ENCODE data around the gene ZC3H7A.

Gene ZC3H7A

DNA sequence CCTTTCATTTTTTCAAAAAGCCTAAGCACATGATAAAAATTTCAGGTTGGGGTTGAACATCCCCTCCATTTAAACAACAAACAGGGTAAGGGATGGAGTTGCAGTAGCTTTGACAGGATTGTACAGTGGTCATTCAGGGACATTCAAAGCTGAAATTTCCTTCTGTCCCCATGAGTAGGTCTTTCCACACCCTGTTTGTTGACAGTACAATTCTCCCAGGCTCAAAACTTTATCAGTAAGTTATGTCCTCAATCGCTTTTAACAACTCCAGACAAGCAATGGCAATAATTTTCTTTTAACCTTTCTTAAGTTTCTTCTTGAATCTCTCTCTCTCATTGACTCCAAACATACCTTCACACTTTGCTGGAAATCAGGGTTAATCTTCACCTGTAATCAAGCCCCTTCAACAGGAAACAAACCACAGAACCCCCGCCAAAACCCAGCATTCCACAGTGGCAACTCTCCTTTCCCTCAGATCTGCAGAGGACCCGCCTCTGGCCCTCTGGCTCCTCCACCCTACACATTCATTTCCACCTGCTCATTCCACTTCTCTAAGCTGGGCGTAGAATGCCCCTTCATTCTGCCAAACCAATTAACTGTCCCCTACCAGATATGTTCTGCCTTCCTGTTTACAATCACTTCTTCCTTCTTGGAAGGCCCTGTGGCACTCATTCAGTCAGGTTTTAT lies 75.1 kb downstream of the ZC3H7A start:
- Histone ChIP-seq H3K9me3 (ENCODE audit: control extremely low read depth in 1 of 5, control insufficient read depth in 4 of 5, insufficient read depth in 2 of 5, low read depth in 1 of 5, low read length in 4 of 5) (no peaks in the 10 kb centered on the region), H3K27me3 (replicated peaks in 2 of 5; ENCODE audit: control insufficient read depth in 4 of 5, insufficient read depth in 5 of 5, low read length in 4 of 5) (no peaks in the 10 kb centered on the region), H3K36me3 (ENCODE audit: control insufficient read depth in 4 of 4, insufficient read depth in 4 of 4, low read length in 3 of 4) (peaks cover 15 to 50% (median 38%) of the 10 kb centered on the region in 4 experiments), H3K4me1 (ENCODE audit: control extremely low read depth in 1 of 4, control insufficient read depth in 4 of 4, insufficient read depth in 4 of 4, low read length in 3 of 4) (peaks cover 0 to 11% (median 4%) of the 10 kb centered on the region in 4 experiments), H3K4me3 (ENCODE audit: control insufficient read depth in 1 of 7, extremely low read depth in 1 of 7, insufficient read depth in 4 of 7, low read depth in 2 of 7, low read length in 6 of 7) (no peak overlapping the region), H3K27ac (ENCODE audit: insufficient read depth in 1 of 2, low read depth in 1 of 2, low read length in 2 of 2, poor library complexity in 1 of 2, severe bottlenecking in 2 of 2) (no peak overlapping the region)
- no peak for DNase-seq
- CTCF ChIA-PET, result interaction anchor here (1.0 to 1.9 kb wide), 4 partner anchors 10 to 22 kb away, joined by 3 to 5 read pairs (median 4); no protein-coding TSS in a partner anchor
- WGBS (ENCODE audit: insufficient coverage), result 77% methylated on average over 4 of the region's 4 CpGs
- POLR2A ChIA-PET, result no interaction called here

DNA sequence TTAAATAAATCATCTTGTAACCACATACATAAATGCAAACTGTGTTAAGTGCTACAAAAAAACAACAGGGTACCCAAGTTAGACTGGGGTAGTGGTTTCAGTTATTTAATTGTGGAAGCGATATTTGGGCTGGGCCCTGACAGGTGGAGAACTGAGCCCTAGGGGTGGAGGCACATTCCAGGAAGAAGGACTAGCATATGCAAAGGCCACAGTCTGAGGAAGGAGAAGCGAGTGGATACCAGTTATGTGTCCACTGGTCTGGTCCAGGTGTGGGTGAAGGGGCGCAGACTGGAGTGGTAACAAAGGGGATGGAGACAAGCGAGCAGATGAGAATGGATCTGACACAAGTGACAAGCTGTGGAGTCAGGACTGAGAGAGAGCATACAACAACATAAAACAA lies 77.3 kb downstream of the ZC3H7A start:
- Histone ChIP-seq H3K36me3 (ENCODE audit: control insufficient read depth in 4 of 4, insufficient read depth in 4 of 4, low read length in 3 of 4) (peaks cover 18 to 49% (median 37%) of the 10 kb centered on the region in 4 experiments), H3K27me3 (replicated peaks in 2 of 5; ENCODE audit: control insufficient read depth in 4 of 5, insufficient read depth in 5 of 5, low read length in 4 of 5) (no peaks in the 10 kb centered on the region), H3K4me3 (ENCODE audit: control insufficient read depth in 1 of 7, extremely low read depth in 1 of 7, insufficient read depth in 4 of 7, low read depth in 2 of 7, low read length in 6 of 7) (no peak overlapping the region), H3K4me1 (ENCODE audit: control extremely low read depth in 1 of 4, control insufficient read depth in 4 of 4, insufficient read depth in 4 of 4, low read length in 3 of 4) (peaks cover 0 to 11% (median 4%) of the 10 kb centered on the region in 4 experiments), H3K9me3 (ENCODE audit: control extremely low read depth in 1 of 5, control insufficient read depth in 4 of 5, insufficient read depth in 2 of 5, low read depth in 1 of 5, low read length in 4 of 5) (no peaks in the 10 kb centered on the region), H3K27ac (ENCODE audit: insufficient read depth in 1 of 2, low read depth in 1 of 2, low read length in 2 of 2, poor library complexity in 1 of 2, severe bottlenecking in 2 of 2) (no peak overlapping the region)
- 100% methylated on average over 1 of the region's 4 CpGs for WGBS (ENCODE audit: insufficient coverage)
- DNase-seq, result no peak
- CTCF ChIA-PET, result interaction anchor here (0.8 to 1.1 kb wide), 3 partner anchors 12 to 348 kb away, joined by 3 read pairs; no protein-coding TSS in a partner anchor
- POLR2A ChIA-PET, result interaction anchor here (0.6 kb wide), 1 partner anchor 63 kb away, joined by 3 read pairs; no protein-coding TSS in a partner anchor

DNA sequence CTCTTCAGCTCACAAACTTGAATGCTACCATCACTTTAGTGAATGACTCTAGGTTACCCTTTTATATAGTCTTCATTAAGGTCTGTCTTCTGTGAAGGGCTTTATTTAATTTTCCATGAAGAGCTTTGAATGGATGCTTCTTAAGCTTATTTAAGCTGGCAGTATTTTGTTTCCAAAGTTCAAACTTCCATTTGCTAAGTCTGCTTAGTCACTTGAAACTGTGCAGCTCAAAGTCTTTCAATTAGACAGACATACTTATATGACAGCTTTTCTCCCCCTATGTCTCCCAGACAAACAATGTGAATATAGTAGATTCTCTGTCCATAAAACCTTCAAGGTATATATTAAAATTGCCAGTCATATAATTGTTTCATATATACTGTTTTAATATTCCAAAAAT lies 77.9 kb downstream of the ZC3H7A start:
- Histone ChIP-seq H3K9me3 (ENCODE audit: control extremely low read depth in 1 of 5, control insufficient read depth in 4 of 5, insufficient read depth in 2 of 5, low read depth in 1 of 5, low read length in 4 of 5) (no peaks in the 10 kb centered on the region), H3K36me3 (ENCODE audit: control insufficient read depth in 4 of 4, insufficient read depth in 4 of 4, low read length in 3 of 4) (peaks cover 18 to 47% (median 36%) of the 10 kb centered on the region in 4 experiments), H3K4me3 (ENCODE audit: control insufficient read depth in 1 of 7, extremely low read depth in 1 of 7, insufficient read depth in 4 of 7, low read depth in 2 of 7, low read length in 6 of 7) (no peak overlapping the region), H3K27ac (ENCODE audit: insufficient read depth in 1 of 2, low read depth in 1 of 2, low read length in 2 of 2, poor library complexity in 1 of 2, severe bottlenecking in 2 of 2) (no peak overlapping the region), H3K27me3 (replicated peaks in 2 of 5; ENCODE audit: control insufficient read depth in 4 of 5, insufficient read depth in 5 of 5, low read length in 4 of 5) (no peaks in the 10 kb centered on the region), H3K4me1 (ENCODE audit: control extremely low read depth in 1 of 4, control insufficient read depth in 4 of 4, insufficient read depth in 4 of 4, low read length in 3 of 4) (peaks cover 0 to 11% (median 4%) of the 10 kb centered on the region in 4 experiments)
- DNase-seq, result no peak
- ChIA-PET CTCF (interaction anchor here (0.7 to 0.9 kb wide), 3 partner anchors 12 to 348 kb away, joined by 3 read pairs; no protein-coding TSS in a partner anchor), POLR2A (interaction anchor here (1.4 kb wide), 1 partner anchor 14 kb away, joined by 3 read pairs; no protein-coding TSS in a partner anchor)

- CTCF ChIA-PET, result interaction anchor here (1.0 to 3.3 kb wide), 7 partner anchors 14 to 764 kb away, joined by 3 to 14 read pairs (median 3); no protein-coding TSS in a partner anchor
- WGBS (ENCODE audit: insufficient coverage), result 73% methylated on average over 3 of the region's 5 CpGs
- Histone ChIP-seq H3K36me3 (ENCODE audit: control insufficient read depth in 4 of 4, insufficient read depth in 4 of 4, low read length in 3 of 4) (peaks cover 18 to 53% (median 37%) of the 10 kb centered on the region in 4 experiments), H3K27ac (ENCODE audit: insufficient read depth in 1 of 2, low read depth in 1 of 2, low read length in 2 of 2, poor library complexity in 1 of 2, severe bottlenecking in 2 of 2) (no peak overlapping the region), H3K9me3 (ENCODE audit: control extremely low read depth in 1 of 5, control insufficient read depth in 4 of 5, insufficient read depth in 2 of 5, low read depth in 1 of 5, low read length in 4 of 5) (no peaks in the 10 kb centered on the region), H3K27me3 (replicated peaks in 2 of 5; ENCODE audit: control insufficient read depth in 4 of 5, insufficient read depth in 5 of 5, low read length in 4 of 5) (no peaks in the 10 kb centered on the region), H3K4me3 (ENCODE audit: control insufficient read depth in 1 of 7, extremely low read depth in 1 of 7, insufficient read depth in 4 of 7, low read depth in 2 of 7, low read length in 6 of 7) (no peak overlapping the region), H3K4me1 (ENCODE audit: control extremely low read depth in 1 of 4, control insufficient read depth in 4 of 4, insufficient read depth in 4 of 4, low read length in 3 of 4) (peaks cover 0 to 11% (median 4%) of the 10 kb centered on the region in 4 experiments)
- DNase-seq, result no peak
- POLR2A ChIA-PET, result interaction anchor here (1.1 kb wide), 1 partner anchor 25 kb away, joined by 3 read pairs; the partner anchor contains the start of gene TXNDC11
Measured at GRCh38 chr16:11717811-11718210, 79.2 kb downstream of the ZC3H7A start.

GRCh38 chr16:11716336-11716735 lies 80.7 kb downstream of the ZC3H7A start:
- no peak for DNase-seq
- Histone ChIP-seq H3K4me3 (ENCODE audit: control insufficient read depth in 1 of 7, extremely low read depth in 1 of 7, insufficient read depth in 4 of 7, low read depth in 2 of 7, low read length in 6 of 7) (no peak overlapping the region), H3K9me3 (ENCODE audit: control extremely low read depth in 1 of 5, control insufficient read depth in 4 of 5, insufficient read depth in 2 of 5, low read depth in 1 of 5, low read length in 4 of 5) (no peaks in the 10 kb centered on the region), H3K36me3 (ENCODE audit: control insufficient read depth in 4 of 4, insufficient read depth in 4 of 4, low read length in 3 of 4) (peaks cover 15 to 53% (median 31%) of the 10 kb centered on the region in 4 experiments), H3K4me1 (ENCODE audit: control extremely low read depth in 1 of 4, control insufficient read depth in 4 of 4, insufficient read depth in 4 of 4, low read length in 3 of 4) (peaks cover 0 to 5% (median 0%) of the 10 kb centered on the region in 4 experiments), H3K27ac (ENCODE audit: insufficient read depth in 1 of 2, low read depth in 1 of 2, low read length in 2 of 2, poor library complexity in 1 of 2, severe bottlenecking in 2 of 2) (no peak overlapping the region), H3K27me3 (replicated peaks in 2 of 5; ENCODE audit: control insufficient read depth in 4 of 5, insufficient read depth in 5 of 5, low read length in 4 of 5) (no peaks in the 10 kb centered on the region)
- ChIA-PET CTCF (interaction anchor here (1.9 to 3.3 kb wide), 3 partner anchors 9 to 309 kb away, joined by 7 to 17 read pairs (median 14); no protein-coding TSS in a partner anchor), POLR2A (no interaction called here)

DNA sequence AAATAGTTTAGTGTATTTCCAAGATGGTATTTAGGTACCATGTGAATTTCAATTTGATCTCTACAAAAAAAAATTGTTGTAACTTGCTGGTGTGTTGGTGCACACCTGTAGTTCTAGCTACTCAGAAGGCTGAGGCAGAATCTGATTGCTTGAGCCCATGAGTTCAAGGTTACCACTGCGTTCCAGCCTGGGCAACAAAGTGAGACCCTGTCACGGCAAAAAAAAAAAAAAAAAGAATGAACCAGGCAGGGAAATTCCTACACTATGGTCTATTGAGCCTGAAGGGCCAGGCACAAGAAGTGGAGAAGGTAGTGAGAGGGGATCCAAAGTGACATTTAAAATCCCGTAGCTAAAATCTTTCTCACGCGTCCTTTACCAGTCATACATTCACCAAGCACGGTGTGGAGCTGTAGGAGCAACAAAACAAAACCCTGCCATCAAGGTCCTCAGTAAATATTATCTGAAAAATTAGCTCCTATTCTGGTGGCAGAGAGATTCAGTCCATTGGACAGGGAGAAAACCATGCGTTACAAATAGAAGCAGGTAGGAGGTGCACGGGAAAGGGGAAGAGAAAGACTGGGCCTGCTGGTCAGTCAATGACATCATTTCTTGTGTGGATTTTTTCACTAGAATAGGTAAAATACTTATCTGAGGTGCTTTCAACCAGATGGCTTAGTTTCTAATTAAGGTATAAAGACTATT lies 81.7 kb downstream of the ZC3H7A start:
- ChIA-PET CTCF (interaction anchor here (0.6 to 3.3 kb wide), 16 partner anchors 10 to 752 kb away, joined by 3 to 18 read pairs (median 6); no protein-coding TSS in a partner anchor), POLR2A (no interaction called here)
- DNase-seq, result no peak
- H3K4me3 ChIP-seq (ENCODE audit: control insufficient read depth in 1 of 7, extremely low read depth in 1 of 7, insufficient read depth in 4 of 7, low read depth in 2 of 7, low read length in 6 of 7), result no peak overlapping the region
- H3K9me3 ChIP-seq (ENCODE audit: control extremely low read depth in 1 of 5, control insufficient read depth in 4 of 5, insufficient read depth in 2 of 5, low read depth in 1 of 5, low read length in 4 of 5), result no peaks in the 10 kb centered on the region
- WGBS (ENCODE audit: insufficient coverage), result 97% methylated on average over 5 of the region's 8 CpGs
- no peaks in the 10 kb centered on the region for H3K27me3 ChIP-seq (replicated peaks in 2 of 5; ENCODE audit: control insufficient read depth in 4 of 5, insufficient read depth in 5 of 5, low read length in 4 of 5)
- peaks cover 13 to 50% (median 29%) of the 10 kb centered on the region in 4 experiments for H3K36me3 ChIP-seq (ENCODE audit: control insufficient read depth in 4 of 4, insufficient read depth in 4 of 4, low read length in 3 of 4)
- peaks cover 0 to 5% (median 0%) of the 10 kb centered on the region in 4 experiments for H3K4me1 ChIP-seq (ENCODE audit: control extremely low read depth in 1 of 4, control insufficient read depth in 4 of 4, insufficient read depth in 4 of 4, low read length in 3 of 4)
- H3K27ac ChIP-seq (ENCODE audit: insufficient read depth in 1 of 2, low read depth in 1 of 2, low read length in 2 of 2, poor library complexity in 1 of 2, severe bottlenecking in 2 of 2), result no peak overlapping the region

Data from common myeloid progenitor, CD34-positive (primary cell).